ENCODE data around the gene RBM18. TPM values are rescaled to one million over a fixed set of nuclear protein-coding genes. Genes with fewer than 3 reads are reported as not detected.

Gene RBM18
- total RNA-seq, 1 experiment from 2014 or later, result 30.8 TPM

GRCh38 chr9:122251351-122251750, 13.3 kb downstream of the RBM18 start:
- Histone ChIP-seq H3K4me1 (ENCODE audit: insufficient read depth, low read length, poor library complexity, severe bottlenecking) (no peaks in the 10 kb centered on the region), H3K36me3 (ENCODE audit: insufficient read depth, low read length, poor library complexity, severe bottlenecking) (peaks cover 22% of the 10 kb centered on the region), H3K27ac (ENCODE audit: low read depth, low read length, poor library complexity, severe bottlenecking) (no peak overlapping the region), H3K9me3 (ENCODE audit: low read depth, low read length, poor library complexity, severe bottlenecking) (no peaks in the 10 kb centered on the region), H3K4me3 (ENCODE audit: low read depth, low read length, poor library complexity, severe bottlenecking) (no peak overlapping the region), H3K27me3 (replicated peaks; ENCODE audit: insufficient read depth, low read depth, low read length, poor library complexity) (no peaks in the 10 kb centered on the region)
- no TSS peak for BruUV-seq (replicated peaks)
- ChIA-PET CTCF (no interaction called here), POLR2A (ENCODE audit: low non-redundant PET) (no interaction called here)
- TF ChIP-seq EZH2 (IDR thresholded peaks at IDR 0.05; ENCODE audit: borderline replicate concordance, low read depth, low read length, poor library complexity, severe bottlenecking) (no peak), CTCF (conservative IDR thresholded peaks at IDR 0.05; ENCODE audit: low read depth, low read length) (no peak)
- DNase-seq (ENCODE audit: low spot score), result no peak
- intact Hi-C loops (cut with micrococcal nuclease; ENCODE audit: unreplicated experiment), result no loop called here

DNA sequence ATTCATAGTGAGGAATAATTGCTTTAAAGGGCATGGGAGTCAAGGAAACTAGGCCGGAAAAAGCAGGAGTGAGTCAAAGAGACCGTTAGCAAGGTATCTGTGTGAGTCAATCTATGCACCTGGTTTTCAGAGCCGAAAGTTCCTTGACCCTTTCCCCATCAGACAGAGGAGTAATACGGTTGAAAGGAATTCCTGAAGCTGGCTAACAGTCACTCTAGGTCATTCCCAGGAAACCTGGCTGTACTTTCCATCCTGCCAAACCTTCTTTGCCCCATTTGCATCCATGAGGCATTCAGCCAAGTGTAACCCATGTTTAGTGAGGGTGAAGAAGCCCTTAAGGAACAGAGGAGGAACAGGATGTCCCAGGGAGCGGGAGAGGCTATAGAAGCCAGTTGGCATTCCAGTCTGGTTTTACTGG, 16.2 kb downstream of the RBM18 start:
- CTCF ChIA-PET, result no interaction called here
- Histone ChIP-seq H3K36me3 (ENCODE audit: insufficient read depth, low read length, poor library complexity, severe bottlenecking) (peaks cover 44% of the 10 kb centered on the region), H3K4me1 (ENCODE audit: insufficient read depth, low read length, poor library complexity, severe bottlenecking) (no peaks in the 10 kb centered on the region), H3K9me3 (ENCODE audit: low read depth, low read length, poor library complexity, severe bottlenecking) (no peaks in the 10 kb centered on the region), H3K27ac (ENCODE audit: low read depth, low read length, poor library complexity, severe bottlenecking) (no peak overlapping the region), H3K4me3 (ENCODE audit: low read depth, low read length, poor library complexity, severe bottlenecking) (no peak overlapping the region), H3K27me3 (replicated peaks; ENCODE audit: insufficient read depth, low read depth, low read length, poor library complexity) (no peaks in the 10 kb centered on the region)
- POLR2A ChIA-PET (ENCODE audit: low non-redundant PET), result no interaction called here
- DNase-seq (ENCODE audit: low spot score), result no peak
- no peak for TF ChIP-seq CTCF (conservative IDR thresholded peaks at IDR 0.05; ENCODE audit: low read depth, low read length)
- no peak for TF ChIP-seq EZH2 (IDR thresholded peaks at IDR 0.05; ENCODE audit: borderline replicate concordance, low read depth, low read length, poor library complexity, severe bottlenecking)
- BruUV-seq (replicated peaks), result no TSS peak
- intact Hi-C loops (cut with micrococcal nuclease; ENCODE audit: unreplicated experiment), result no loop called here

DNA sequence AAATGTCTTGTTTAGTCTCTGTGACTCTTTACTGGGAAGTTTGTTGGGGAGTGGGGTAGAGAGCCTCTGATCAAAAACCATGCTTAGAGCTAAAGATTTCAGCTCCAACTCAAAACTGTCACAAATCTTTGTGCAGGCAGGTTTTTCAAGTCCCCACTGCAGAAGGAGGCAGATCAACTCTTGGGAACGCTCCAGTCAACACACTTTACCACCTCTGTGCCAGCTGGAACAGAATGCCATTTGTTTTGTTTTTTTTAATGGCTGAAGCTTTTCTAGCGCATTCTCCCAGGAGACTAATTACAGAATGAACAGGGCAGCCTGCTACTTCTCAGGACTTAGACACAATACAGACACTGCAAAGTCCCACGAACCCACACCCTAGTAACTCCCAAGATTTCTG, 18.0 kb downstream of the RBM18 start:
- no peak for DNase-seq (ENCODE audit: low spot score)
- TF ChIP-seq EZH2 (IDR thresholded peaks at IDR 0.05; ENCODE audit: borderline replicate concordance, low read depth, low read length, poor library complexity, severe bottlenecking) (no peak), CTCF (conservative IDR thresholded peaks at IDR 0.05; ENCODE audit: low read depth, low read length) (no peak)
- Histone ChIP-seq H3K4me3 (ENCODE audit: low read depth, low read length, poor library complexity, severe bottlenecking) (no peak overlapping the region), H3K36me3 (ENCODE audit: insufficient read depth, low read length, poor library complexity, severe bottlenecking) (peaks cover 55% of the 10 kb centered on the region), H3K27me3 (replicated peaks; ENCODE audit: insufficient read depth, low read depth, low read length, poor library complexity) (no peaks in the 10 kb centered on the region), H3K9me3 (ENCODE audit: low read depth, low read length, poor library complexity, severe bottlenecking) (no peaks in the 10 kb centered on the region), H3K4me1 (ENCODE audit: insufficient read depth, low read length, poor library complexity, severe bottlenecking) (no peaks in the 10 kb centered on the region), H3K27ac (ENCODE audit: low read depth, low read length, poor library complexity, severe bottlenecking) (no peak overlapping the region)
- CTCF ChIA-PET, result no interaction called here
- intact Hi-C loops (cut with micrococcal nuclease; ENCODE audit: unreplicated experiment), result no loop called here
- no TSS peak for BruUV-seq (replicated peaks)
- POLR2A ChIA-PET (ENCODE audit: low non-redundant PET), result no interaction called here
